ENCODE measurements around the gene VPS52.

The VPS52 gene

GRCh38 chr6:33298773-33299236 is 27.1 kb upstream of the VPS52 start, which contains the start of gene RGL2:
Gene RGL2, minus strand, starts transcription at chr6:33298942. Its CDS starts 332 bp downstream, at chr6:33298610.
- Histone ChIP-seq H3K36me3 (ENCODE audit: control insufficient read depth in 1 of 2, insufficient read depth in 2 of 2, low read length in 2 of 2) (peaks cover 12 to 26% of the 10 kb centered on the region in 2 donors), H3K9me3 (ENCODE audit: control insufficient read depth in 1 of 2, low read length in 2 of 2) (no peaks in the 10 kb centered on the region), H3K4me3 (ENCODE audit: low read depth in 1 of 2, low read length in 2 of 2) (peak within 1 kb of the TSS; percentile 70 to 96), H3K4me1 (ENCODE audit: control insufficient read depth in 1 of 2, insufficient read depth in 2 of 2, low read length in 2 of 2) (peaks cover 0 to 20% of the 10 kb centered on the region in 2 donors), H3K27ac (ENCODE audit: low read length) (peak within 1 kb of the TSS; percentile 98), H3K27me3 (ENCODE audit: low read depth, low read length) (no peaks in the 10 kb centered on the region)

GRCh38 chr6:33297956-33298772 is 26.5 kb upstream of the VPS52 start:
- H3K27ac ChIP-seq (ENCODE audit: low read length): peak overlapping the region; percentile 72
- peaks cover 12 to 29% of the 10 kb centered on the region in 2 donors for H3K36me3 ChIP-seq (ENCODE audit: control insufficient read depth in 1 of 2, insufficient read depth in 2 of 2, low read length in 2 of 2)
- H3K9me3 ChIP-seq (ENCODE audit: control insufficient read depth in 1 of 2, low read length in 2 of 2): no peaks in the 10 kb centered on the region
- H3K4me3 ChIP-seq (ENCODE audit: low read depth in 1 of 2, low read length in 2 of 2): peak overlapping the region; percentile 70 to 96
- H3K27me3 ChIP-seq (ENCODE audit: low read depth, low read length): no peaks in the 10 kb centered on the region
- peaks cover 0 to 20% of the 10 kb centered on the region in 2 donors for H3K4me1 ChIP-seq (ENCODE audit: control insufficient read depth in 1 of 2, insufficient read depth in 2 of 2, low read length in 2 of 2)

- Histone ChIP-seq H3K4me1 (ENCODE audit: control insufficient read depth in 1 of 2, insufficient read depth in 2 of 2, low read length in 2 of 2) (peaks cover 0 to 20% of the 10 kb centered on the region in 2 donors), H3K4me3 (ENCODE audit: low read depth in 1 of 2, low read length in 2 of 2) (peak overlapping the region; percentile 48 to 70), H3K27ac (ENCODE audit: low read length) (peak overlapping the region; percentile 16), H3K9me3 (ENCODE audit: control insufficient read depth in 1 of 2, low read length in 2 of 2) (no peaks in the 10 kb centered on the region), H3K27me3 (ENCODE audit: low read depth, low read length) (no peaks in the 10 kb centered on the region), H3K36me3 (ENCODE audit: control insufficient read depth in 1 of 2, insufficient read depth in 2 of 2, low read length in 2 of 2) (peaks cover 12 to 35% of the 10 kb centered on the region in 2 donors)
These were observed 25.8 kb upstream of the VPS52 start for GRCh38 chr6:33297406-33297955.

- H3K36me3 ChIP-seq (ENCODE audit: control insufficient read depth in 1 of 2, insufficient read depth in 2 of 2, low read length in 2 of 2): peaks cover 16 to 40% of the 10 kb centered on the region in 2 donors
- H3K4me1 ChIP-seq (ENCODE audit: control insufficient read depth in 1 of 2, insufficient read depth in 2 of 2, low read length in 2 of 2): peaks cover 0 to 20% of the 10 kb centered on the region in 2 donors
- no peaks in the 10 kb centered on the region for H3K27me3 ChIP-seq (ENCODE audit: low read depth, low read length)
- peak overlapping the region; percentile 48 to 70 for H3K4me3 ChIP-seq (ENCODE audit: low read depth in 1 of 2, low read length in 2 of 2)
- H3K9me3 ChIP-seq (ENCODE audit: control insufficient read depth in 1 of 2, low read length in 2 of 2): no peaks in the 10 kb centered on the region
- no peak overlapping the region for H3K27ac ChIP-seq (ENCODE audit: low read length)
These were observed 25.2 kb upstream of the VPS52 start for GRCh38 chr6:33296797-33297405.

- Histone ChIP-seq H3K27me3 (ENCODE audit: low read depth, low read length) (no peaks in the 10 kb centered on the region), H3K36me3 (ENCODE audit: control insufficient read depth in 1 of 2, insufficient read depth in 2 of 2, low read length in 2 of 2) (peaks cover 21 to 51% of the 10 kb centered on the region in 2 donors), H3K27ac (ENCODE audit: low read length) (no peak overlapping the region), H3K4me1 (ENCODE audit: control insufficient read depth in 1 of 2, insufficient read depth in 2 of 2, low read length in 2 of 2) (peaks cover 0 to 20% of the 10 kb centered on the region in 2 donors), H3K4me3 (ENCODE audit: low read depth in 1 of 2, low read length in 2 of 2) (no peak overlapping the region), H3K9me3 (ENCODE audit: control insufficient read depth in 1 of 2, low read length in 2 of 2) (no peaks in the 10 kb centered on the region)
These were observed 24.1 kb upstream of the VPS52 start for GRCh38 chr6:33295621-33296369.

- Histone ChIP-seq H3K27ac (ENCODE audit: low read length) (no peak overlapping the region), H3K9me3 (ENCODE audit: control insufficient read depth in 1 of 2, low read length in 2 of 2) (no peaks in the 10 kb centered on the region), H3K4me1 (ENCODE audit: control insufficient read depth in 1 of 2, insufficient read depth in 2 of 2, low read length in 2 of 2) (peaks cover 8 to 24% of the 10 kb centered on the region in 2 donors), H3K27me3 (ENCODE audit: low read depth, low read length) (no peaks in the 10 kb centered on the region), H3K4me3 (ENCODE audit: low read depth in 1 of 2, low read length in 2 of 2) (no peak overlapping the region), H3K36me3 (ENCODE audit: control insufficient read depth in 1 of 2, insufficient read depth in 2 of 2, low read length in 2 of 2) (peaks cover 21 to 52% of the 10 kb centered on the region in 2 donors)
These were observed 22.6 kb upstream of the VPS52 start for GRCh38 chr6:33294086-33294823.

GRCh38 chr6:33292996-33293682 is 21.5 kb upstream of the VPS52 start:
- Histone ChIP-seq H3K9me3 (ENCODE audit: control insufficient read depth in 1 of 2, low read length in 2 of 2) (no peaks in the 10 kb centered on the region), H3K27me3 (ENCODE audit: low read depth, low read length) (no peaks in the 10 kb centered on the region), H3K36me3 (ENCODE audit: control insufficient read depth in 1 of 2, insufficient read depth in 2 of 2, low read length in 2 of 2) (peaks cover 21 to 52% of the 10 kb centered on the region in 2 donors), H3K4me3 (ENCODE audit: low read depth in 1 of 2, low read length in 2 of 2) (no peak overlapping the region), H3K4me1 (ENCODE audit: control insufficient read depth in 1 of 2, insufficient read depth in 2 of 2, low read length in 2 of 2) (peaks cover 11 to 29% of the 10 kb centered on the region in 2 donors), H3K27ac (ENCODE audit: low read length) (no peak overlapping the region)

GRCh38 chr6:33290459-33290858 is 18.8 kb upstream of the VPS52 start:
- no peak overlapping the region for H3K27ac ChIP-seq (ENCODE audit: low read length)

GRCh38 chr6:33289784-33290315 is 18.2 kb upstream of the VPS52 start:
- Histone ChIP-seq H3K27ac (ENCODE audit: low read length) (peak overlapping the region; percentile 92), H3K27me3 (ENCODE audit: low read depth, low read length) (no peaks in the 10 kb centered on the region), H3K9me3 (ENCODE audit: control insufficient read depth in 1 of 2, low read length in 2 of 2) (no peaks in the 10 kb centered on the region), H3K4me1 (ENCODE audit: control insufficient read depth in 1 of 2, insufficient read depth in 2 of 2, low read length in 2 of 2) (peaks cover 14 to 27% of the 10 kb centered on the region in 2 donors), H3K4me3 (ENCODE audit: low read depth in 1 of 2, low read length in 2 of 2) (peak overlapping the region; percentile 97 to 99), H3K36me3 (ENCODE audit: control insufficient read depth in 1 of 2, insufficient read depth in 2 of 2, low read length in 2 of 2) (peaks cover 24 to 55% of the 10 kb centered on the region in 2 donors)

More at GRCh38 chr6:33290459-33290858, 18.8 kb upstream of the VPS52 start:
- Histone ChIP-seq H3K27me3 (ENCODE audit: low read depth, low read length) (no peaks in the 10 kb centered on the region), H3K4me3 (ENCODE audit: low read depth in 1 of 2, low read length in 2 of 2) (peak overlapping the region; percentile 97 to 99), H3K9me3 (ENCODE audit: control insufficient read depth in 1 of 2, low read length in 2 of 2) (no peaks in the 10 kb centered on the region), H3K4me1 (ENCODE audit: control insufficient read depth in 1 of 2, insufficient read depth in 2 of 2, low read length in 2 of 2) (peaks cover 14 to 27% of the 10 kb centered on the region in 2 donors), H3K36me3 (ENCODE audit: control insufficient read depth in 1 of 2, insufficient read depth in 2 of 2, low read length in 2 of 2) (peaks cover 24 to 57% of the 10 kb centered on the region in 2 donors)

Measured in muscle layer of duodenum (tissue), 2 donors.